Activated CD4-positive, alpha-beta memory T cell treated with anti-CD3 and anti-CD28 coated beads, Interleukin-2, amount 10 ng/mL, durations not matched to agents 7 days and 5 days (primary cell): Measurements from ENCODE around the gene ELMO1. TPM values are rescaled to one million over a fixed set of nuclear protein-coding genes. Genes with fewer than 3 reads are reported as not detected.

Source experiments
- CTCF ChIA-PET: fragments of 350-600 bp; sonication (Branson Sonifier 250); formaldehyde crosslinking; loops from one replicate; lab custom pipeline; 2021; ENCODE audit warnings: antibody characterized with exemption, inconsistent platforms; lab: Charles Lee
- POLR2A ChIA-PET: fragments of 350-600 bp; sonication (Branson Sonifier 250); formaldehyde crosslinking; loops from one replicate; lab custom pipeline; 2021; ENCODE audit warnings: antibody characterized with exemption; lab: Charles Lee
- DNase-seq: peaks from one replicate; pipeline ENCODE4 v3.0.0-alpha.2; 2020
- H3K27ac Mint-ChIP-seq: one replicate; pipeline ENCODE4 v1.8.0; 2021; ENCODE audit warnings: mild to moderate bottlenecking, mixed read lengths
- H3K27me3 Mint-ChIP-seq: one replicate; pipeline ENCODE4 v1.8.0; 2021; ENCODE audit warnings: mixed read lengths
- H3K36me3 Mint-ChIP-seq: one replicate; pipeline ENCODE4 v1.8.0; 2021; ENCODE audit warnings: low read depth, mixed read lengths
- H3K4me1 Mint-ChIP-seq: one replicate; pipeline ENCODE4 v1.8.0; 2021; ENCODE audit warnings: mixed read lengths
- H3K4me3 Mint-ChIP-seq: one replicate; pipeline ENCODE4 v1.8.0; 2021; ENCODE audit warnings: mild to moderate bottlenecking, mixed read lengths
- H3K9me3 Mint-ChIP-seq: one replicate; pipeline ENCODE4 v1.8.0; 2021; ENCODE audit warnings: mixed read lengths
- total RNA-seq, 2 experiments: library from RNA; stranded (reverse); gene quantifications; one replicate each; pipeline ENCODE4 v1.2.3, GENCODE V29; 2021

ELMO1 gene
- total RNA-seq, 2 experiments from 2014 or later, result 100 to 102 TPM

DNA sequence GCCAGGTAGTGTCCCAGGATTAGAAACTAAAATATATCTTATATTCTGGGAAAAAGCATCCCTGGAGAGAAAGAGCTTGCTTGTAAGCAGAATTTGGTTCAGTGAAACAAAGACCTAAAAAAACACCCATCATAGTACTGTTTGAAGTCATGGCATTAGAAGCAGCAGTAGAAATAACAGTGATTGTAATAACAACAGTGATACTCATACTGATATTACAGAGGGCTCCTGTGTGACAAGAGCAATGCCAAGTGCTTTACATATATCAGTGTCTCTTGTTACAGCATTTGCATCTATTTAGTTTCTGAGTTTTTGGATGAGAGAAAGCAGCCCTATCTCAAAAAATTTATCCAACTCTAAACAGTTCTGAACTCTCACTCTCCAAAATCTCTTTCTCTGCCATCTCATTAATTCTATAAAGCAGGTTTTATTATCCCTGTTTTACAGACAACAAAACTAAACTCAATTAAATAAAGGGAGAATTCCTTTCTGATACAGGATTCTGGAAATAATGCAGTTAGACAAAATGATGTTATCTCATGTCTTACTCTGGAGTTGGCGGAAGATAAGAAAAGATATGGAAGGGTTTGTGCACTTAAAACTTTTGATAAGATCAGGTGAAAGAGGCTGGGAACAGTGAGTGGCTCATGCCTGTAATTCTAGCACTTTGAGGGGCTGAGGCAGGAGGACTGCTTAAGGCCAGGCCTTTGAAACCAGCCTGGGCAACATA is 577.9 kb downstream of the ELMO1 start:
- H3K4me1 Mint-ChIP-seq, result peaks cover 48% of the 10 kb centered on the region
- H3K9me3 Mint-ChIP-seq, result peaks cover 3% of the 10 kb centered on the region
- ChIA-PET CTCF (no interaction called here), POLR2A (no interaction called here)
- H3K27ac Mint-ChIP-seq, result peak overlapping the region; percentile 34
- H3K36me3 Mint-ChIP-seq, result peaks cover 94% of the 10 kb centered on the region
- no peak overlapping the region for H3K4me3 Mint-ChIP-seq
- no peaks in the 10 kb centered on the region for H3K27me3 Mint-ChIP-seq
- no peak for DNase-seq

DNA sequence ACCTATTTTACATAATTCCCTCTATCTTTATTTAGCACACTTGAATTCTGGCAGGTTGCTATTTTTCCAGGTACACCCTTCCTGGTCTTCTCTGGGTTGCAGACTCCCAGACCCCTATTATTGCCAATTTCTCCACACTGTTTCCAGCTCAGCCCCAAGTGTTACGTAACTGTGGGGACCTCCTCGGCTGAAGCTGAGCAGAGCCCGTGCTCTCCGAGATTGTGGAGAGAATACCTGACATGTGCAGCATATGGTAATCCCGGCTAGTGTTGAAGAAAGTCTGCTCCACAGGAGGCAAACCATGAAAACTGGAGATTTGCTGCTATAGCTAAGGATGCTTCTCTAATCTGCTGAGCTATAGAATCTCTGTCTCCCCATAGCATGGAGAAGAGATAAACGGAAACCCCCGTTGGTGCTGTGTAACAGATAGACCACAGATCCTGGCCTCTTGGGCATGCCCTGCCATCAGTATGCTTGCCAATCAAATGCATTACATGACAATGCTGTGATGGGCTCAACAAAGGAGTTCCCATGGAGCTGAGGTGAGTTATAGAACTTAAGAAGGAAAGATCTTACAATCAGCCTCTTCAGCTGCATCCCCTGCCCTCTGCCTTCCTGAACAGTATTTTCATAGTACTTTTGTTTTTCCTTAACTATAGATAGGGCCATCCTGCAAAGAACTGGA is 579.8 kb downstream of the ELMO1 start:
- peaks cover 3% of the 10 kb centered on the region for H3K9me3 Mint-ChIP-seq
- H3K4me3 Mint-ChIP-seq, result no peak overlapping the region
- no peak for DNase-seq
- peaks cover 93% of the 10 kb centered on the region for H3K36me3 Mint-ChIP-seq
- no peak overlapping the region for H3K27ac Mint-ChIP-seq
- ChIA-PET CTCF (interaction anchor here (1.2 kb wide), 1 partner anchor 313 kb away, joined by 3 read pairs; no protein-coding TSS in a partner anchor), POLR2A (no interaction called here)
- H3K4me1 Mint-ChIP-seq, result peaks cover 57% of the 10 kb centered on the region
- H3K27me3 Mint-ChIP-seq, result no peaks in the 10 kb centered on the region

DNA sequence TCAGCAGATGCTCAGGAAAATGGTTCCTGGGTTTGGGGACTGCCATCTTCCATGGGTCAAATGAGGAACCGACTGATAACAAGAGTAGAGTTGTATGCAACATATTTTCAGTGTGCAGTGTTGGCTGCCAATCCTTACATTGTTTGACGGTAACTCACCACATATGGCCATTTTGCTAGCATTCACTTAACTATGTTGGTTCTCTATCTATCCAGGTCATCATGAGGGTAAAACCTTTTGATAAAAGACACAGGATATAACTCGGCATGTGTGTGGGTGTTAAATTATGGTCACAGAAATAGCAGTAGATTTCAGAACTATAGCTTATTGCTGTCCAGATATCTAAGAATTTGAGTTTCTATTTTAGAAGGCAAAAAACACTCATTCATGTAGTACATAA is 583.6 kb downstream of the ELMO1 start:
- peak overlapping the region; percentile 22 for H3K27ac Mint-ChIP-seq
- CTCF ChIA-PET, result interaction anchor here (1.2 kb wide), 1 partner anchor 334 kb away, joined by 3 read pairs; no protein-coding TSS in a partner anchor
- POLR2A ChIA-PET, result no interaction called here

DNA sequence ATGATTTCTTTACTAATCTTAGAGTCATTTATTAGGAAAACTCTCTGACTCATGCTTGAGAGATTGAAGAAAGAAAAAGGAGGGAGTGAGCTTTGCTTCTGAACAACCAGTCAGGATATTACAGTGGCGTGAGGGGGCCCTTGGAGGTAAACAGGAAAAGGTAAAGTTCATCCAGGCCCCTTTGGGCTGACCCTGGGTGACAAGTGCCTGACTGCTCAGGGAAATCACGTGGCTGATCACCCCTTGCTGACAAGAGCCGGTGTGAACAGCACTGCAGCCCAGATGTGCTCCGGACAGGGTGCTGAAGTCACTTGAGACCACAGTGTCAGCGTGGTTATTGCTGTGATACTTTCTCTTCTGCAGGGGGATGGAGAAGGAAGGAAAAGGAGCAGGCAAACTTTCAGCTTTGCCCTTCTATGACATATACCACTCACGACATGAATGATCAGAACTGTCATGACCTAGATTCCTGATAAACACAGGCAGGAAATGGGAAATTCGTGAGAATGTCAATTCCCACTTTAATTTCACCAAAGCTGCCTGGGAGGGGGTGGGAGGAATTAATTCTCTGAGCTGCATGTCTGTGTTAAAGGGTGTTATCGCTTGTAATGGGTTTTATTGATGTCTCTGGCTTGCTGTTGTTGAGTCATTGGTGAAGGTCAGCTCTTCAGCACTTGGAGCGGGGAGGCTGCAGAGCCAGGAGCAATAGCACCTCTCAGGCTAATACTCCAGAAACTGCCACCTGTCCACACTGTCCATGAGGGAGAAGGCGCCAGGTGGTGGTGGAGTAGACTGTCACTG is 584.6 kb downstream of the ELMO1 start:
- ChIA-PET CTCF (no interaction called here), POLR2A (no interaction called here)
- no peaks in the 10 kb centered on the region for H3K27me3 Mint-ChIP-seq
- no peaks in the 10 kb centered on the region for H3K9me3 Mint-ChIP-seq
- peak overlapping the region; percentile 74 for H3K27ac Mint-ChIP-seq
- peak; percentile 28 for DNase-seq
- H3K36me3 Mint-ChIP-seq, result peaks cover 92% of the 10 kb centered on the region
- peaks cover 35% of the 10 kb centered on the region for H3K4me1 Mint-ChIP-seq
- H3K4me3 Mint-ChIP-seq, result no peak overlapping the region

More for the DNA sequence above, 583.6 kb downstream of the ELMO1 start:
- H3K36me3 Mint-ChIP-seq, result peaks cover 92% of the 10 kb centered on the region
- peaks cover 38% of the 10 kb centered on the region for H3K4me1 Mint-ChIP-seq
- H3K4me3 Mint-ChIP-seq, result no peak overlapping the region
- DNase-seq, result no peak
- H3K9me3 Mint-ChIP-seq, result no peaks in the 10 kb centered on the region
- no peaks in the 10 kb centered on the region for H3K27me3 Mint-ChIP-seq

DNA sequence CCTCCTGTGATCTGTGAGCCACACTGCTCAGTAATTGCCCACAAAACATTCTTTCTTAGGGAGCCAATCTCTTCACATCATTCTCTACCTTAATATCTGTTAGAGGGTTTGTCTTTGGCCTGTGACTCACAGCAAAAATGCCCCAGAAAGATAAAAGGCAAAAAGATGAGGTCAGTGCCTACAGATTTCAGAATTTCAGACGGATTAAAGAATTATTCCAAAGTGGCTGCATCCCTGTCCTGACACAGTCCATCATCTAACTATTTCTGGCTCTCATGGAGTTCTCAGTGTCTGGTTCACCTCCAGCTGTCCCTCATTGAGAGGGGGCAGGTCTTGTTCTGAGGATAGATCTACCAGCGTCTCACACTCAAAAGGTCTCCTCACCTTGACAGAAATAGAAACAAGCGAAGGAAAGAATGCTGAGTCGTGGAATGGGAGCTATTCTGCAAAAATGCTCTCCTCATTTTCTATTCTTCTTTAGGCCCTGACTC is 585.8 kb downstream of the ELMO1 start:
- H3K4me1 Mint-ChIP-seq, result peaks cover 32% of the 10 kb centered on the region
- no peaks in the 10 kb centered on the region for H3K27me3 Mint-ChIP-seq
- no peaks in the 10 kb centered on the region for H3K9me3 Mint-ChIP-seq
- DNase-seq, result no peak
- CTCF ChIA-PET, result no interaction called here
- H3K4me3 Mint-ChIP-seq, result no peak overlapping the region
- POLR2A ChIA-PET, result no interaction called here
- H3K36me3 Mint-ChIP-seq, result peaks cover 93% of the 10 kb centered on the region
- H3K27ac Mint-ChIP-seq, result no peak overlapping the region

DNA sequence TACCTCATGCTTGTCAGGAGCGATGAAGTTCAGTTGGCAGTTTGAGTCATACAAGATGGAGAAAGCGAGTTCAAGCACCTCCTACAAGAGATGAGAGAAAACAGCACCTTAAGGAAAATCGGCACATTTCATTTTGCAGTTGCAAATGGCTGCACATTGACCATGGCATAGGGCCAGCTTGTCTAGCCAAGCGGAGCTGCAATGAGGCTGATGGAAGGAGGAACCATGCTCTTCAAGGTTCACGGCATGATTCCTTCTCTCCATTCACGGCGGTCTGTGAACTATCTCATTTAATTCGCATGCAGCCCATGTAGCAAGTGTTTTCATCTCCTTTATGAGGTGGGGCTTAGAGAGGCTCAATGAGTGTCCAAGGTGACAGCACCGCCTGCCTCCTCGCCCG is 587.0 kb downstream of the ELMO1 start:
- H3K4me3 Mint-ChIP-seq, result no peak overlapping the region
- DNase-seq, result no peak
- no peak overlapping the region for H3K27ac Mint-ChIP-seq
- no peaks in the 10 kb centered on the region for H3K27me3 Mint-ChIP-seq
- peaks cover 92% of the 10 kb centered on the region for H3K36me3 Mint-ChIP-seq
- ChIA-PET CTCF (no interaction called here), POLR2A (no interaction called here)
- no peaks in the 10 kb centered on the region for H3K9me3 Mint-ChIP-seq
- H3K4me1 Mint-ChIP-seq, result peaks cover 25% of the 10 kb centered on the region

DNA sequence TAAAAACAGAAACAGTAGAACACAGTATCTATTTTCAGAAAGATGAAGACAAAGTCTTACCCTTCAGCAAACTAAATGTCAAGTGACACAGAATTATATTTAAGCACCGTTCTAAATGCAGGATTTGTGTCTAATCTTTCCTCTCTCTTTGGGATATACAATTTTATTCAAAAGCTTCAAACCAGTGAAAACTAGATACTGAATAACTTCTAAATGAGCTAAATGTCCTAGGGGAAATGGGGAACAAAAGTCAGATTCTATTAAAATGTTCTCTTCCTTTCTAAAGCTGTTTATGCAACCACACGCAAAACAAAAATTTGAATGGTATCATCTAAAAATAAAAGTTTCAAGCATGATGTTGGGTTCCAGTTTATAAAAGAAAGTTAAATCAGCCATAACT is 588.0 kb downstream of the ELMO1 start:
- H3K4me3 Mint-ChIP-seq, result no peak overlapping the region
- peaks cover 95% of the 10 kb centered on the region for H3K36me3 Mint-ChIP-seq
- peaks cover 24% of the 10 kb centered on the region for H3K4me1 Mint-ChIP-seq
- POLR2A ChIA-PET, result no interaction called here
- H3K27ac Mint-ChIP-seq, result no peak overlapping the region
- H3K27me3 Mint-ChIP-seq, result no peaks in the 10 kb centered on the region
- DNase-seq, result no peak
- H3K9me3 Mint-ChIP-seq, result no peaks in the 10 kb centered on the region
- CTCF ChIA-PET, result interaction anchor here (0.9 kb wide), 1 partner anchor 26 kb away, joined by 3 read pairs; no protein-coding TSS in a partner anchor

DNA sequence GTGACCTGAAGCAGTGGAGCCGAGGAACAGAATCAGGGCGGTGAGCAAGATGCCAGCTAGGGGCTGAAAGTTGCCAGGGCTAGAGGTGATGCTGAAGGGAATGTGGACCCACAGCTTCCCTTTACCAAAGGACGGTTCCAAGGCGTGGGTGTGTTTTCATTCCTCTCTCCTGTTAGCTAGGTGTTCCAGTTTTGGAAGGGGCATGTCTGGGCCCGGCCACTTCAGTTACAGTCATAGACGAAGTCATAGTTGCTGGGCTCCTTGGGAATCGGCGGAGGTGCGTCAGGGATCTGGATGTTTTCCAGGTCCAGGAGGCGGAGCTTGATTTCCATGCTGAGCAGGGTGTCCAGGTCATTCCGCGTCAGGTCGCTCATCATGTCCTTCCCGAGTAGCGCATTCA is 593.3 kb downstream of the ELMO1 start:
- Mint-ChIP-seq H3K4me1 (peaks cover 12% of the 10 kb centered on the region), H3K9me3 (peaks cover 16% of the 10 kb centered on the region), H3K36me3 (peaks cover 87% of the 10 kb centered on the region), H3K27ac (no peak overlapping the region), H3K4me3 (no peak overlapping the region), H3K27me3 (no peaks in the 10 kb centered on the region)
- ChIA-PET CTCF (no interaction called here), POLR2A (no interaction called here)
- DNase-seq, result no peak

DNA sequence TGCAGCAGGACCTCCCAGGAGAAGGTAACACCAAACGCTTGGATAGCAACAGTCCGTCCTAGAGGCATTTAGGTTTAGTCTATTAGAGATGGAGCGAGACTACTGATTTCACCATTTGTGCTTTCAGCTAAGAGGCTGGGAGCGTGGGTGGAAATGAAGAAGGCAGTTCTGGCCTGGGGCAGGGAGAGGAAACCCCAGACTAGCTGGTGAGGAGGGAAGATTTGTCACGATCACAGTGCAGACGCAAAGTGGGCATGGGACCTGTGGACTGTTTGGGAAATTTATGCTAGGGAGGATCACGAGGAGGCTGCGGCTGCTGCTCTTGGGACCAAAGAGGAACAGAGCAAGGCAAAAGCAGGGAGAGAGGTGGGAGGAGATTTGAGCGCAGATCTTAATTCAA is 594.0 kb downstream of the ELMO1 start:
- ChIA-PET CTCF (no interaction called here), POLR2A (no interaction called here)
- H3K27ac Mint-ChIP-seq, result no peak overlapping the region
- peaks cover 82% of the 10 kb centered on the region for H3K36me3 Mint-ChIP-seq
- H3K27me3 Mint-ChIP-seq, result no peaks in the 10 kb centered on the region
- peaks cover 12% of the 10 kb centered on the region for H3K4me1 Mint-ChIP-seq
- H3K9me3 Mint-ChIP-seq, result peaks cover 18% of the 10 kb centered on the region
- DNase-seq, result no peak
- no peak overlapping the region for H3K4me3 Mint-ChIP-seq

DNA sequence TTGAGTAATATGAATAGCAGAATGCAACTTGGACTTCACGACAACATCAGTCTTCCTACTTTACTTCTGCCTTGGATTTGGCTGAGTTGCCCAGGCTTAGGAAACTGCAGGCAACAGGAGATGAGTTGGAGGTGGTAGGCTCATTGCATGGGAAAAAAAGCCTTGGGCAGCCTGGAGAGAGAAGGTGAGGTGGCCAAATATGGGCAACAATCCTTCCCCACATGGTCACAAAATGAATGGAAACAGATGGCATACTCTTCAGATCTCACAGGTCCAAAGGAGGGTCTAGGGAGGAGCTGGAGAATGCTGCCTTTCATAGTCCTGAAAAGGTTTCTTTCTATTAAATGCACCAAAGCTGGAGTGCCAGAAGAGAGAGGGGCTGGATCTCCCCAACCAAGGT is 595.7 kb downstream of the ELMO1 start:
- Mint-ChIP-seq H3K36me3 (peaks cover 72% of the 10 kb centered on the region), H3K9me3 (peaks cover 24% of the 10 kb centered on the region), H3K4me1 (peaks cover 12% of the 10 kb centered on the region), H3K27me3 (no peaks in the 10 kb centered on the region), H3K27ac (no peak overlapping the region), H3K4me3 (no peak overlapping the region)
- ChIA-PET CTCF (no interaction called here), POLR2A (no interaction called here)
- DNase-seq, result no peak

DNA sequence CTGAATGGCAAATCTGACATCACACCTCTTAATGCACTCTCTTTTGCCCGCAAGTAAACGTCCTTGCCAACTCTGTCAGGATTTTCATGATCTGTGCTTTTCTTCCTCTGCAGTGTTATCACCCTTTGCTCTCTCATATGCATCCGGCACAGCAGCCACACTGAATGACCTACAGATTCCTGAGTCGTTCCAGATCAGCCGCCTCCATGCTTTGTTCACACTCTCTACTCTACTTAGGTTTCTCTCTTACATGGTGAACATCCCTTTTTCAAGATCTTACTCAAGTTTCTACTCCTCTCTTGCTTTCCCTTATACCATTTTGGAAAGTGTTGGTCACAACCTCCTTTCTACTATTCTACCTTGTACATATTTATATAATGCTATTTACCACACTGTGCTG is 596.6 kb downstream of the ELMO1 start:
- DNase-seq, result no peak
- ChIA-PET POLR2A (no interaction called here), CTCF (no interaction called here)
- H3K27ac Mint-ChIP-seq, result no peak overlapping the region
- H3K4me3 Mint-ChIP-seq, result no peak overlapping the region
- peaks cover 12% of the 10 kb centered on the region for H3K4me1 Mint-ChIP-seq
- H3K27me3 Mint-ChIP-seq, result no peaks in the 10 kb centered on the region
- H3K9me3 Mint-ChIP-seq, result peaks cover 30% of the 10 kb centered on the region
- peaks cover 65% of the 10 kb centered on the region for H3K36me3 Mint-ChIP-seq

DNA sequence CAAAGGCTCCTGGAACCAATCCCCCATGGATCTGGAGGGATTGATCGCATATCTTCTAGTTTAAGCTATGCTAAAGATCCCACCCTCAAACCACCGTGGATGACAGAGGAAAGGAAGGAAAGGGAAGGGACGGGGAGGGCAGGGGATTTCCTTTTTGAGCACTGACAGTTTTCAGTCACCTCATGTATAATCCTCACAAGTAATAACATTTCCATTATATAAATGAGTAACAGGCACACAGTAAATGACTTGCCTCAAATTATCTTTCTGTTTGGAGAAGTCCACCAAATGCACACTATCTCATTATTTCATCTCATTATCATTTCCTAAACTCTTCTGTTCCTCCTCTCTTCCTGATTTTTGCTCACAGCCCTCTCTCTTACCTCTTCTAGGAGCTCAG is 597.3 kb downstream of the ELMO1 start:
- no peak for DNase-seq
- peaks cover 66% of the 10 kb centered on the region for H3K36me3 Mint-ChIP-seq
- CTCF ChIA-PET, result no interaction called here

DNA sequence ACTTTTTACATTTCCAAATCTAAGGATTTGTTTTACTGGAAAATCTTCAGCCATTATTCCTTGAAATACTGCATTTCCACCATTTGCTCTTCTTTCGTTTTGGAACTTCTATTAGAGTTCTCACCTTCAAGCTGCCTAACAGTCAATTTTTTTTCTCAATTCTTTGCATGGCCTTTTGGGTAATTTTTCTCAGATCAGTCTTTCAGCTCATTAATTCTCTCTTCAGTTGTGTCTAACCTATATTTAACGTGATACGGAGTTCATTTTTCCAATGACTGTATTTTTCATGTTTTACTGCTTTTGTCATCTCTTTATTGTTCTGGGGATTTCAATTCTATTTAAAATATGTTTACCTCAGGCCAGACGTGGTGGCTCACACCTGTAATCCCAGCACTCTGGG is 600.7 kb downstream of the ELMO1 start:
- Mint-ChIP-seq H3K4me3 (no peak overlapping the region), H3K27me3 (no peaks in the 10 kb centered on the region), H3K4me1 (peaks cover 11% of the 10 kb centered on the region), H3K9me3 (peaks cover 38% of the 10 kb centered on the region), H3K27ac (no peak overlapping the region), H3K36me3 (peaks cover 46% of the 10 kb centered on the region)
- ChIA-PET CTCF (no interaction called here), POLR2A (no interaction called here)
- DNase-seq, result no peak

More for the DNA sequence above, 597.3 kb downstream of the ELMO1 start:
- Mint-ChIP-seq H3K9me3 (peaks cover 33% of the 10 kb centered on the region), H3K27ac (no peak overlapping the region), H3K4me1 (peaks cover 12% of the 10 kb centered on the region), H3K27me3 (no peaks in the 10 kb centered on the region), H3K4me3 (no peak overlapping the region)
- POLR2A ChIA-PET, result no interaction called here
